Mesothelial cell of epicardium (in vitro differentiated cells): Measurements from ENCODE around the gene GIN1. TPM values are rescaled to one million over a fixed set of nuclear protein-coding genes. Genes with fewer than 3 reads are reported as not detected.
"Not testable (repeated sequence)": the region's sequence is repeated elsewhere in the genome, so short reads cannot be mapped to it uniquely, and the experiment has no call there.

Experiments
- DNase-seq, 2 experiments: peaks; one replicate each; pipeline ENCODE4 v3.0.0; 2021; ENCODE audit warnings: low spot score in 2 of 2; ENCODE audit not compliant: unreplicated experiment in 2 of 2
- H3K27ac Mint-ChIP-seq: 2 replicates; pipeline ENCODE4 v1.8.0; 2021; ENCODE audit warnings: mixed read lengths
- H3K27me3 Mint-ChIP-seq: 2 replicates; pipeline ENCODE4 v1.8.0; 2021; ENCODE audit warnings: low read depth, mixed read lengths
- H3K36me3 Mint-ChIP-seq: 2 replicates; pipeline ENCODE4 v1.8.0; 2021; ENCODE audit warnings: mixed read lengths
- H3K4me1 Mint-ChIP-seq: 2 replicates; pipeline ENCODE4 v1.8.0; 2021; ENCODE audit warnings: mixed read lengths
- H3K4me3 Mint-ChIP-seq: 2 replicates; pipeline ENCODE4 v1.8.0; 2021; ENCODE audit warnings: mild to moderate bottlenecking, moderate library complexity, mixed read lengths
- H3K9me3 Mint-ChIP-seq: 2 replicates; pipeline ENCODE4 v1.8.0; 2021; ENCODE audit warnings: mixed read lengths
- total RNA-seq: library from RNA; stranded (reverse); gene quantifications from 3 replicates; pipeline ENCODE4 v1.2.1, GENCODE V29; 2021
- TF ChIP-seq, protein P1 (sequence below): fragments of 200-600 bp; sonication (generic); IDR thresholded peaks from one replicate; pipeline ENCODE4 v1.5.0; 2021; ENCODE audit warnings: antibody characterized with exemption; ENCODE audit not compliant: unreplicated experiment

The GIN1 gene
- total RNA-seq, 1 donor from 2014 or later: 5.2 TPM

DNA sequence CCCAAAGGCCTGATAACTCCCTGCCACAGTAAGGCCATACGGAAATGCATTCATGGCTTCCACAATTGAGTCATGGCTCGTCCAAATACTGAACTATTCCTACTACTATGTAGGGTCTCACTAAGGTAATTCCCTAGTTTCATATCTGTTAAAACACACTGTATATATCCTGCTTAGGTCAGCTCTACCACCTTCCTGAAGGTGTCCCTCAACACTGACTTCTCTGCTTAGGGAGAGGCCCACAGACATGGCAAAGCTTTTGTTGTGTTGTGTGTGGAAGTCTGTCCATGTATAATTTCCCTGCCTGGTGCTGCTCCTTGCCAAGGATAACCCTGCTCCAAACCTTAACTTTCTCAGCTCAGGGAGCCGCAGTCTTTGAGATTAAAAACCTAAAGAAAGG is 60.4 kb downstream of the GIN1 start:
- Mint-ChIP-seq H3K9me3 (peaks cover 11% of the 10 kb centered on the region), H3K4me1 (peaks cover 23% of the 10 kb centered on the region), H3K4me3 (no peak overlapping the region), H3K36me3 (peaks cover 2% of the 10 kb centered on the region), H3K27me3 (no peaks in the 10 kb centered on the region), H3K27ac (no peak overlapping the region)
- TF ChIP-seq, protein P1, sequence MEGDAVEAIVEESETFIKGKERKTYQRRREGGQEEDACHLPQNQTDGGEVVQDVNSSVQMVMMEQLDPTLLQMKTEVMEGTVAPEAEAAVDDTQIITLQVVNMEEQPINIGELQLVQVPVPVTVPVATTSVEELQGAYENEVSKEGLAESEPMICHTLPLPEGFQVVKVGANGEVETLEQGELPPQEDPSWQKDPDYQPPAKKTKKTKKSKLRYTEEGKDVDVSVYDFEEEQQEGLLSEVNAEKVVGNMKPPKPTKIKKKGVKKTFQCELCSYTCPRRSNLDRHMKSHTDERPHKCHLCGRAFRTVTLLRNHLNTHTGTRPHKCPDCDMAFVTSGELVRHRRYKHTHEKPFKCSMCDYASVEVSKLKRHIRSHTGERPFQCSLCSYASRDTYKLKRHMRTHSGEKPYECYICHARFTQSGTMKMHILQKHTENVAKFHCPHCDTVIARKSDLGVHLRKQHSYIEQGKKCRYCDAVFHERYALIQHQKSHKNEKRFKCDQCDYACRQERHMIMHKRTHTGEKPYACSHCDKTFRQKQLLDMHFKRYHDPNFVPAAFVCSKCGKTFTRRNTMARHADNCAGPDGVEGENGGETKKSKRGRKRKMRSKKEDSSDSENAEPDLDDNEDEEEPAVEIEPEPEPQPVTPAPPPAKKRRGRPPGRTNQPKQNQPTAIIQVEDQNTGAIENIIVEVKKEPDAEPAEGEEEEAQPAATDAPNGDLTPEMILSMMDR: no peak
- DNase-seq: no peak

DNA sequence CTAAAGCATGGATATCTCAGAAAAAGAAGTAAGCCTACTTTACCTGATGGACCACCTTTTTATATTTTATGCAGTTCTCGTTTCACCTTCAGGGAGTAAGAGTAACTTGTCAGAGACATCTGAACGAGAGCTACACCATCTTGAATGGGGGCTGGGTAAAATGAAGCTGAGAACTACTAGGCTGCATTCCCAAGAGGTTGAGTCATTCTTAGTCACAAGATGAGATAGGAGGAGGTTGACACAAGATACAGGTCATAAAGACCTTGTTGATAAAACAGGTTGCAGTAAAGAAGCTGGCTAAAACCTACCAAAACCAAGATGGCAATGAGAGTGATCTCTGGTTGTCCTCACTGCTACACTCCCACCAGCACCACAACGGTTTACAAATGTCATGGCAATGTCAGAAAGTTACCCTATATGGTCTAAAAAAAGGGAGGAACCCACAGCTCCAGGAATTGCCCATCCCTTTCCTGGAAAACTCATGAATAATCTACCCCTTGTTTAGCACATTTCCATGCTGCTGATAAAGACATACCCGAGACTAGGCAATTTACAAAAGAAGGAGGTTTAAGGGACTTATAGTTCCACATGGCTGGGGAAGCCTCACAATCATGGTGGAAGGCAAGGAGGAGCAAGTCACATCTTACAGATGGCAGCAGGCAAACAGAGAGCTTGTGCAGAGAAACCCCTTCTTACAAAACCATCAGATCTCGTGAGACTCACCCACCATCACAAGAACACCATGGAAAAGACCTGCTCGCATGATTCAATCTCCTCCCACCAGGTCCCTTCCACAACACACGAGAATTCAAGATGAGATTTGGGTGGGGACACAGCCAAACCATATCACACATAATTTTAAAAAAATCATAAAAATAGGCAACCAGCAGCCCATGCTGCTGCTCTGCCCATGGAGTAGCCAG is 62.5 kb downstream of the GIN1 start:
- DNase-seq: no peak
- peaks cover 2% of the 10 kb centered on the region for H3K36me3 Mint-ChIP-seq
- H3K4me3 Mint-ChIP-seq: no peak overlapping the region
- H3K27ac Mint-ChIP-seq: no peak overlapping the region
- peaks cover 23% of the 10 kb centered on the region for H3K4me1 Mint-ChIP-seq
- TF ChIP-seq, protein P1: no peak
- no peaks in the 10 kb centered on the region for H3K27me3 Mint-ChIP-seq
- peaks cover 11% of the 10 kb centered on the region for H3K9me3 Mint-ChIP-seq

DNA sequence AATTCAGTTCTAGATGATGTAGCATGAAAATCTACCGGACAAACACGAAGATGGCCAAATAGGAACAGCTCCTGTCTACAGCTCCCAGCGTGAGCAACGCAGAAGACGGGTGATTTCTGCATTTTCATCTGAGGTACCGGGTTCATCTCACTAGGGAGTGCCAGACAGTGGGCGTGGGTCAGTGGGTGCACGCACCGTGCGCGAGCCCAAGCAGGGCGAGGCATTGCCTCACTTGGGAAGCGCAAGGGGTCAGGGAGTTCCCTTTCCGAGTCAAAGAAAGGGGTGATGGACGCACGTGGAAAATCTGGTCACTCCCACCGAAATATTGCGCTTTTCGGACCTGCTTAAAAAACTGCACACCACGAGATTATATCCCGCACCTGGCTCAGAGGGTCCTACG is 73.2 kb downstream of the GIN1 start:
- DNase-seq, H3K36me3 Mint-ChIP-seq, H3K4me3 Mint-ChIP-seq, H3K4me1 Mint-ChIP-seq, H3K27ac Mint-ChIP-seq, H3K27me3 Mint-ChIP-seq, H3K9me3 Mint-ChIP-seq: not testable (repeated sequence)

DNA sequence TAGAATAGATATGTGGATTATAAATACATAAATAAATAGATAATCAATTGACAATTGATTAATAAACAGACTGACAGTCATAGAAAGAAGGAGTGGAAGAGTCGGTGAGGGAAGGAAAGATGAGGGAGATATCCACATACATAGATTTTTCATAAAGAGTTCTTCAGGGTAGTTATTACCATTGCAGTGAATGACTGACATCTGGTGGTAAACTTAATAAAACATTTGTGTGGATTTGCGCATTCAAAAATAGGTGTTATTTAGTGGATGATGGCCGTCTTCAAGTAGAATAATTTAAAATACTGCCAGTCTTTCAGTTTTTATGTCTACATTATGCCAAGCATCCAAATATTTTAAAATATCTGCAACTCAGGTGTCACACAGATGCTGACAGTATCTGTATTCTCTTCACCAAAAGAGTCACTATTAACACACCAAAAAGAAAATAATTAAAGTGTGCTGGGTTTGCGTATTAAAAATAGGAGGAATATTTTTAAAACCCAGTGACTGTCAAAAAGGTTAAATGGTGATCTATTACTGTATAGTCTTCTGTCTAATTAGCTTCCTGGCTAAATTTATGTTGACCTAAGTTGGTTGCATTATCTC is 78.8 kb downstream of the GIN1 start:
- Mint-ChIP-seq H3K27me3 (no peaks in the 10 kb centered on the region), H3K27ac (no peak overlapping the region), H3K4me1 (no peaks in the 10 kb centered on the region), H3K9me3 (no peaks in the 10 kb centered on the region), H3K4me3 (no peak overlapping the region), H3K36me3 (no peaks in the 10 kb centered on the region)
- DNase-seq: no peak
- TF ChIP-seq, protein P1: no peak

DNA sequence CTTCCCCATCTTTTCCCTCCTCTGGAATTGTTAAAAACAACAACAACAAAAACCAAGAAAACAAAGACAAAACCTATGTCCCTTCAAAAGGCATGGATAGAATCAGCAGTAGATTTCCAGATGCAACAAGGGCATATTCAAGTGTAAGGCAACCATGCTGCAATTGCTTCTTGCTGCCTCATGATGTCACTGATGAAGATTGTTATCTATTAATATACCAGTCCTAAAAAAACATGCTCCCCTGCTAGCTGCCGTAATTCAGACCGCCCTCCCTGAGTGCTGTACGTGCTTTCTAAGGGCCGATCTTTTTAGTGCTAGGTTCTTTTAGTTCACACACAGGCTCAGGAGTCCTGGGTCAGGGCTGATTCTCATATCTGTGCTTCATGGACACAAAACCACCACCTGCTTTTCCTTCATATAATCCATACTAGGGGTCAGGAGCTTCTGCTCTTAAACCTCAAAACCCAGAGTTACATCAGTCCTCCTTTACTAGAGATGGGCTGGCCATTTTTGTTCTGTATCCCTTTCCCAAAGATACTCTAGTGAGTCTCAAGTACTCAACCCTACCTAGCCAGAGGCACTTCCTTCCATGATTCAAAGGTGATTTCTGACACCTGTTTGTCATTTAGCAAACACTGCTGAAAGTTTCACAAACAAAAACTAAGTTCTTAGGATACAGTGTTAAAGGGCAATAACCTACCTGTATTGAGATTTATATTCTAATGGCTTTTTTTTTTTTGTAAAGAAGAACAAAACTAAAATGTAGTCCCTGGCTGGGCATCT is 82.1 kb downstream of the GIN1 start:
- TF ChIP-seq, protein P1: no peak
- Mint-ChIP-seq H3K4me3 (no peak overlapping the region), H3K27me3 (no peaks in the 10 kb centered on the region), H3K27ac (no peak overlapping the region), H3K9me3 (no peaks in the 10 kb centered on the region), H3K36me3 (peaks cover 2% of the 10 kb centered on the region), H3K4me1 (no peaks in the 10 kb centered on the region)
- DNase-seq: no peak
